Gastrocnemius medialis (tissue), 4 donors: ENCODE data around the gene ZC3H12D. TPM values are rescaled to one million over a fixed set of nuclear protein-coding genes. Genes with fewer than 3 reads are reported as not detected.
"Not testable (repeated sequence)": the region's sequence is repeated elsewhere in the genome, so short reads cannot be mapped to it uniquely, and the experiment has no call there.

Experiments used
- ATAC-seq, 2 donors: fragments of 150-250 bp; one replicate each; pipeline ENCODE4 v1.9.1; 2016
- DNase-seq, 2 donors: peaks; one replicate each; pipeline ENCODE4 v3.0.0-alpha.2; 2019
- H3K27ac ChIP-seq, 4 donors: fragments of 200-600 bp; sonication (generic); 1 replicate in 1 of 4; 2 replicates in 3 of 4; pipeline ENCODE4 v1.5.1; 2016 to 2018; ENCODE audit warnings: mild to moderate bottlenecking in 2 of 4, moderate library complexity in 1 of 4
- H3K27me3 ChIP-seq, 3 donors: fragments of 200-600 bp; sonication (generic) in 2 of 3; 1 replicate in 1 of 3; 2 replicates in 2 of 3; pipeline versions ENCODE4 v1.5.1 to v1.6.0; 2016 to 2019; ENCODE audit warnings: mild to moderate bottlenecking in 1 of 3, moderate library complexity in 1 of 3
- H3K36me3 ChIP-seq, 2 donors: fragments of 200-600 bp; sonication (generic) in 1 of 2; one replicate each; pipeline ENCODE4 v1.5.1; 2017 to 2018
- H3K4me1 ChIP-seq, 2 donors: fragments of 200-600 bp; sonication (generic) in 1 of 2; one replicate each; pipeline ENCODE4 v1.5.1; 2016 to 2017; ENCODE audit warnings: mild to moderate bottlenecking in 2 of 2
- H3K4me3 ChIP-seq, 4 donors: fragments of 200-600 bp; sonication (generic) in 3 of 4; 1 replicate in 1 of 4; 2 replicates in 3 of 4; pipeline ENCODE4 v1.5.1; 2016 to 2019; ENCODE audit warnings: mild to moderate bottlenecking in 2 of 4
- H3K9me3 ChIP-seq, 3 donors: fragments of 200-600 bp; sonication (generic) in 2 of 3; 1 replicate in 1 of 3; 2 replicates in 2 of 3; pipeline ENCODE4 v1.5.1; 2016 to 2019
- CTCF ChIP-seq, 5 experiments: fragments of 450-650 bp in 3 of 5; fragments of 200-600 bp in 2 of 5; sonication (generic) in 2 of 5; IDR thresholded peaks in 4 of 5; conservative IDR thresholded peaks in 1 of 5; 1 replicate in 4 of 5; 2 replicates in 1 of 5; pipeline ENCODE4 v1.5.1; 2016 to 2019; ENCODE audit warnings: antibody characterized with exemption in 5 of 5, mild to moderate bottlenecking in 3 of 5, moderate library complexity in 3 of 5
- POLR2A ChIP-seq, 2 donors: fragments of 450-650 bp; IDR thresholded peaks; one replicate each; pipeline ENCODE4 v1.6.1; 2017; ENCODE audit warnings: antibody characterized with exemption in 2 of 2, mild to moderate bottlenecking in 2 of 2, moderate library complexity in 2 of 2
- in situ Hi-C, 4 donors: fragments of 200-750 bp; cut with MboI; loops; one replicate each; pipeline versions ENCODE4 v1.15.0 to v1.8.0; 2017; ENCODE audit warnings: low sequenced_read_pairs in 4 of 4
- intact Hi-C: fragments of 100-400 bp; cut with DNase I; formaldehyde crosslinking; loops from one replicate; pipeline ENCODE4 v1.15.1; 2023; ENCODE audit warnings: low total_unique reads
- total RNA-seq, 4 donors: library from RNA; depleted of rRNA; stranded (reverse); fragments of >200 nt; gene quantifications; one replicate each; pipeline versions ENCODE4 v1.1.0 to v1.2.3, GENCODE V29; 2016

ZC3H12D gene
- total RNA-seq, 4 donors from 2014 or later: 0.03 to 0.36 (median 0.24) TPM; not detected in 1

DNA sequence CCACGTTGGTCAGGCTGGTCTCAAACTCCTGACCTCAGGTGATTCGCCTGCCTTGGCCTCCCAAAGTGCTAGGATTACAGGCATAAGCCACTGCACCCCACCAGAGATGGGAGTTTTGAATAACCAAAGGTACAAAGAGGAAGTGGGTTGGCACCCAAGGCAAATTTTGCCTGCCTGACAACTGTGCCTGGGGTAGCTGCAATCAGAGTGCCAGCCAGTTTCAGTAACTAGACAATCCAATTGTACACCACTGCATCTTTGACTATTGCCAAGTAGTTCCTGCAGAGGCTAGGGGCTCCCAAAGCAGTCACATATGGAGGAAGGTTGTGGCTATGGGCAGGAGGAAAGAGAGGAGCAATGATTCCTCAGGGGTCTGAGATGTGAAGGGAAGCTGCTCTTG, 16.6 kb downstream of the ZC3H12D start:
- intact Hi-C loops (no loop called here), in situ Hi-C loops (no loop called here)
- Histone ChIP-seq H3K36me3 (no peaks in the 10 kb centered on the region), H3K4me3 (no peak overlapping the region), H3K27me3 (no peaks in the 10 kb centered on the region), H3K9me3 (no peaks in the 10 kb centered on the region), H3K4me1 (no peaks in the 10 kb centered on the region), H3K27ac (no peak overlapping the region)
- no peak for ATAC-seq
- no peak for DNase-seq
- no peak for TF ChIP-seq POLR2A (IDR thresholded peaks at IDR 0.05)
- TF ChIP-seq CTCF (IDR thresholded peaks at IDR 0.05 in 4 of 5, conservative IDR thresholded peaks at IDR 0.05 in 1 of 5): no peak

DNA sequence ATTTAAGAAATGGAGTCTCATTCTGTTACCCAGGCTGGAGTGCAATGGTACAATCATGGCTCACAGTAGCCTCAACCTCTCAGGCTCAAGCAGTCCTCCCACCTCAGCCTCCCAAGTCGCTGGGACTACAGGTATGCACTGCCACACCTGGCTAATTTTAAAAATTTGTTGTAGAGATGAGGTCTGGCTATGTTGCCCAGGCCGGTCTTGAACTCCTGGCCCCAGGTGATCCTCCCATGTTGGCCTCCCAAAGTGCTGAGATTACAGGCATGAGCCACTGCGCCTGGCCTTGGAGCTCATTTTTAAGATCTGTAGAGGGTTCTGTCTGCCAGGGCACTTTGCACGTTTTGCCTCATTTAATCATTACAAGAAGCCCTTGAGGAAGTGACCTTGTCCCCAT, 17.5 kb downstream of the ZC3H12D start:
- Histone ChIP-seq H3K36me3 (no peaks in the 10 kb centered on the region), H3K4me3 (no peak overlapping the region), H3K27ac (no peak overlapping the region), H3K27me3 (no peaks in the 10 kb centered on the region), H3K9me3 (no peaks in the 10 kb centered on the region), H3K4me1 (no peaks in the 10 kb centered on the region)
- no peak for TF ChIP-seq POLR2A (IDR thresholded peaks at IDR 0.05)
- TF ChIP-seq CTCF (IDR thresholded peaks at IDR 0.05 in 4 of 5, conservative IDR thresholded peaks at IDR 0.05 in 1 of 5): no peak
- no peak for ATAC-seq
- intact Hi-C loops (no loop called here), in situ Hi-C loops (no loop called here)
- DNase-seq: no peak

- no peak overlapping the region for H3K27ac ChIP-seq
- H3K4me3 ChIP-seq: no peak overlapping the region
- TF ChIP-seq POLR2A (IDR thresholded peaks at IDR 0.05) (no peak), CTCF (IDR thresholded peaks at IDR 0.05 in 4 of 5, conservative IDR thresholded peaks at IDR 0.05 in 1 of 5) (no peak)
- H3K9me3 ChIP-seq: no peaks in the 10 kb centered on the region
- ATAC-seq (no peak), DNase-seq (no peak)
- no peaks in the 10 kb centered on the region for H3K36me3 ChIP-seq
- no peaks in the 10 kb centered on the region for H3K4me1 ChIP-seq
- in situ Hi-C loops: no loop called here
- no peaks in the 10 kb centered on the region for H3K27me3 ChIP-seq
- intact Hi-C loops: no loop called here
Measured at GRCh38 chr6:149464411-149464810, 20.4 kb downstream of the ZC3H12D start.

DNA sequence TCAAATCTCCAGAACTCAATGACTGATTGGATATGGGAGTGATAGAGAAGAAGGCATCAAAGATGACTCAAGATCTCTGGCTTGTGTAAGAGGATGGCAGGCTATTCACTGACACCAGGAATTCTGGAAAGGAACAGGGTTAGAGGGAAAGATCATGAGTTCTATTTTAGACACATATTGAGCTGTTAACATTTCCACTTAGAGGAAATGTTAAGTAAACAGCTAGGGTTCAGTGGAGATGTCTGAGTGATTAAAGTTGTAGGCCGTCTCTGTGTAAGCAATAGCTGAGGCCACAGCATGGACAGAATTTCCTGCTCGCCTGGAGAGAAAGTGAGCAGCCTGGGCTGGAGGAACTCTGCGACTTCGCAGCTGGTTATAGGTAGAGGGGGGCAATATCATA, 21.0 kb downstream of the ZC3H12D start:
- Histone ChIP-seq H3K4me1 (no peaks in the 10 kb centered on the region), H3K9me3 (no peaks in the 10 kb centered on the region), H3K36me3 (no peaks in the 10 kb centered on the region), H3K4me3 (no peak overlapping the region), H3K27me3 (no peaks in the 10 kb centered on the region), H3K27ac (no peak overlapping the region)
- in situ Hi-C loops (no loop called here), intact Hi-C loops (no loop called here)
- ATAC-seq (no peak), DNase-seq (no peak)
- TF ChIP-seq CTCF (IDR thresholded peaks at IDR 0.05 in 4 of 5, conservative IDR thresholded peaks at IDR 0.05 in 1 of 5) (no peak), POLR2A (IDR thresholded peaks at IDR 0.05) (no peak)

DNA sequence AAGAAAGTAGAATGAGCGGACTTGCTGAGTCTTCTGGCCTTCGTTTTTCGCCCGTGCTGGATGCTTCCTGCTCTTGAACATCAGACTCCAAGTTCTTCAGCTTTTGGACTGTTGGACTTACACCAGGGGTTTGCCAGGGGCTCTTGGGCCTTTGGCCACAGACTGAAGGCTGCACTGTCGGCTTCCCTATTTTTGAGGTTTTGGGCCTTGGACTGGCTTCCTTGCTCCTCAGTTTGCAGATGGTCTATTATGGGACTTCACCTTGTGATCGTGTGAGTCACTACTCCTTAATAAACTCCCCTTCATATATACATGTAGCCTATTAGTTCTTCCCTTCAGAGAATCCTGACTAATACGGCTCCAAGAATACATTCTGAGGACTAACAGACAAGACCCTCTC, 22.1 kb downstream of the ZC3H12D start:
- ATAC-seq, intact Hi-C loops, H3K36me3 ChIP-seq, H3K9me3 ChIP-seq, H3K27me3 ChIP-seq, in situ Hi-C loops, H3K4me1 ChIP-seq, H3K27ac ChIP-seq, DNase-seq, H3K4me3 ChIP-seq: not testable (repeated sequence)
